Cardiac muscle cell (in vitro differentiated cells and primary cell): ENCODE measurements around the gene PNKD. TPM values are rescaled to one million over a fixed set of nuclear protein-coding genes. Genes with fewer than 3 reads are reported as not detected.

Experiments
- DNase-seq, 2 donors: peaks; one replicate each; pipeline versions ENCODE4 v3.0.0 to v3.0.0-alpha.2; 2010 to 2017; ENCODE audit warnings: low read depth in 1 of 2, low spot score in 1 of 2
- H3K27ac ChIP-seq: fragments of 200-600 bp; sonication (generic); 2 replicates; pipeline ENCODE4 v1.5.1; 2016
- H3K27me3 ChIP-seq: fragments of 200-600 bp; sonication (generic); 2 replicates; pipeline ENCODE4 v1.6.0; 2016; ENCODE audit warnings: control low read depth
- H3K36me3 ChIP-seq: fragments of 200-600 bp; sonication (generic); 2 replicates; pipeline ENCODE4 v1.5.1; 2016; ENCODE audit warnings: control low read depth
- H3K4me1 ChIP-seq: fragments of 200-600 bp; sonication (generic); 2 replicates; pipeline ENCODE4 v1.8.1; 2017; ENCODE audit warnings: low read depth, mild to moderate bottlenecking, mixed run types
- H3K4me3 ChIP-seq: fragments of 200-600 bp; sonication (generic); 2 replicates; pipeline ENCODE4 v1.5.1; 2016; ENCODE audit warnings: mild to moderate bottlenecking
- H3K9me3 ChIP-seq: fragments of 200-600 bp; sonication (generic); 2 replicates; pipeline ENCODE4 v1.5.1; 2017; ENCODE audit warnings: low read depth, mild to moderate bottlenecking, control low read depth
- CTCF ChIP-seq: IDR thresholded peaks from 2 replicates; pipeline ENCODE4 v1.5.1; 2012; ENCODE audit warnings: low read depth, mild to moderate bottlenecking, low read length
- polyA plus RNA-seq: library from polyadenylated mRNA; unstranded; fragments of >200 nt; fragmentation: Nextera tagmentation; extraction: Ambion mirVana; gene quantifications from 2 replicates; pipeline ENCODE4 v1.2.1, GENCODE V29; 2016
- total RNA-seq: library from RNA; depleted of rRNA; stranded (reverse); fragments of >200 nt; gene quantifications from 2 replicates; pipeline ENCODE4 v1.2.3, GENCODE V29; 2016

PNKD gene
- total and polyA plus RNA-seq, 2 experiments from 2014 or later, result 103 to 287 TPM

- H3K27me3 ChIP-seq, result no peaks in the 10 kb centered on the region
- H3K27ac ChIP-seq, result no peak overlapping the region
- no peak for DNase-seq
- TF ChIP-seq CTCF, result no peak
- H3K36me3 ChIP-seq, result peaks cover 32% of the 10 kb centered on the region
- no peak overlapping the region for H3K4me3 ChIP-seq
- H3K9me3 ChIP-seq, result no peaks in the 10 kb centered on the region
- H3K4me1 ChIP-seq, result peaks cover 43% of the 10 kb centered on the region
Measured at GRCh38 chr2:218256612-218257350, 13.5 kb upstream of the PNKD start.

DNA sequence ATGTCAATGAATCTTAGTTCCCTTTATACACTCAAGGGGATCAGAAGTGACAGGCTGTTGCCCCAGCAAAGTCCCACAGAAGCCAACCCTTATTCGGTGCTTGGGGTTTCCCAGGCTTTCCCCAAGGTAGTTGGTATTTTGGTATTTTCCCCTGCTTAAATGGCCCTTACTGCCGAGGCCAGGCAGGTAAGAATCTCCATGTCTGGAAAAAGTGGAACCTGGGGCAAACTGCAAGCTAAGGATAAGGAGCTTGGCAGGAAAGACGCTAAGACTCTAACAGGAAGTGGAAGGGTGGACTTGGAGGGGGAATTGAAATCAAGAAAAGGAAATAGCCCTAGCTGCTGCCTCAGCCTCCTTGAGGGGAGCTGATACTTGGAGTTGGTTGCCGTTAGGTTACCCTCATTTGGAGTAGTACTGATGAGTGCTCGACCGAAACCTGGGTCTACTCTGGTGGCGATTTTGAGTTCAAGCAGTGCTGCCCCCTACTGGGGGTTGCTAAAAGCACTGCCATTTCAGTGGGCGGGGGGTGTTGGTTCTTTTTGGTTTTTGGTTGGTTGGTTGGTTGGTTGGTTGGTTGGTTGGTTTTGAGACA, 12.8 kb upstream of the PNKD start:
- Histone ChIP-seq H3K27ac (no peak overlapping the region), H3K4me1 (peaks cover 43% of the 10 kb centered on the region), H3K27me3 (no peaks in the 10 kb centered on the region), H3K9me3 (no peaks in the 10 kb centered on the region), H3K4me3 (no peak overlapping the region), H3K36me3 (peaks cover 26% of the 10 kb centered on the region)
- peak in 1 of 2 donors; percentile 36 for DNase-seq
- peak; percentile 64 for TF ChIP-seq CTCF

DNA sequence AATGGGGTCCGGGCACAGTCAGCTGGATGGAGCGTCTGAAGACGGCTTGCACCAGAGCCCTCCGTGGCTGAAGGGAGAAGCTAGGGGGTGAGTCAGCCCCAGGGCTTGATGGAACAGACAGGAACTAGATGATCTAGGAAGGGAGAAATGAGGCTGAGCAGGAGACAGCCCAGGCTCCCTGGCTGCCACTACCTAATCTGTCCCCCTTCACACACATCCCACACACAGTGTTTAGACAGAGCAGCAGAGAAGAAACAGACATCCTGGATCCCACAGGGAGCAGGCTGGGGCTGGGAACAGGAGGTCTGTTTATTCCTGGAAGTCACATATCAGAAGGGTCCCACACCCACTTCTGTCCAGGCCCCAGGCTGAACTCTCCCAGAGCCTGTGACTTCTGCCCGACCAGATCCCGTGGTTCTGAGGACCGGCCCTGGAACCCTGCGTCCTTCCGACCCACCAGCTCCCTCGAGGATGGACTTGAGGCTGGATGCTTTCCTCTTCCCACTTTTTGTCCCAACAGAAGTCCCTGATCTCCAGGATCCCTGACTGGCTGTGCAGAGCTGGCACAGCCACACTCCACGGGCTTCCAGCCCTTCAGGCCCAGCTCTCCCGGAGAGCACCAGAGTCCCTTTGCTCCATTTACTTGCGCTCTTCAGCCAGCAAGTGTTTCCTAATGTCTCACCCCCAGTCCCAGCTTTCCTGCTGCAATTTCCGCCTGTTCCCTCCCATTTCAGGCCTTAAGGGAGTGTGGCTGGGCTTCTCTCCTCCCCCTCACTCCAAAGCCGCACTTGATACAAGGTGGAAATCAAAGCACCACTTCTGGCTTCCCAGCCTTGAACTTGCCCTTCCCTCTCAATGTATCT, 11.0 kb upstream of the PNKD start:
- DNase-seq, result peak; percentile 75 to 91
- no peak for TF ChIP-seq CTCF
- Histone ChIP-seq H3K9me3 (no peaks in the 10 kb centered on the region), H3K27ac (peak overlapping the region; percentile 93), H3K4me3 (no peak overlapping the region), H3K27me3 (no peaks in the 10 kb centered on the region), H3K36me3 (peaks cover 16% of the 10 kb centered on the region), H3K4me1 (peaks cover 31% of the 10 kb centered on the region)

- TF ChIP-seq CTCF, result no peak
- H3K4me3 ChIP-seq, result no peak overlapping the region
- H3K4me1 ChIP-seq, result peaks cover 31% of the 10 kb centered on the region
- H3K9me3 ChIP-seq, result no peaks in the 10 kb centered on the region
- DNase-seq, result no peak
- H3K36me3 ChIP-seq, result peaks cover 12% of the 10 kb centered on the region
- H3K27ac ChIP-seq, result peak overlapping the region; percentile 93
- H3K27me3 ChIP-seq, result no peaks in the 10 kb centered on the region
Measured at GRCh38 chr2:218260166-218260565, 10.2 kb upstream of the PNKD start.

DNA sequence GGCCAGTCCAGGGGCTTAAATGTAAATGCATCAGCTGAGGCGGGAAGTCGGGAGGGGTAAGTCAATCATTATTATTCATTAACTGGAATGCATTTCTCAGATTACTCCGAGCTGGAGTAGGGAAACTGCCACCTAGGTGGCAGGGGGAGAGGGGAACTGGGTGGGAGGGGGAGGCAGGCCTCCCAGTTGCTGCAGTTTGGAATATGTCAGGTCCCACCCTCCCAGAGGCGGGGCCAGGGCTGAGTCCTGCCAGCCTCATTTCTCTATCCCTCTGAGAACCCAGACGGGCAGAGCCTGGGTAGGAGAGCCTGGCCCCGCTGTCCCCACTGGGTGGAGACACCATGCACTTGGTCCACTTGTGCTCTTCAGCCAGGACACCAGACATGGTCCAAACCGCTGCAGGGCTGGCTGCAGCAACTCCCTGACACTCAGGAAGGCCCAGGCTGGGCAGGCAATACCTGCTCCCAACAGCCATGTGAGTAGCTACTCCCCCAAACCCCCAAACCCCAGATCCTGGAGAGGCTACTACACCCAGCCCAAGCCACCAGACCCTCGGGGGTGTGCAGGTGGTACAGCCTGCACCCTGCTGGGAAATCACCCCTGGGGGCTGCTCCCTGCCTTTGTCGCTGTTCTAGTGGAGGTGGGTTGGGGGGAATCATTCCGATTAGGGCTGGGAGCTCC, 9.4 kb upstream of the PNKD start, which contains the start of gene GPBAR1:
Gene GPBAR1 (plus strand): TSS at position 274 of the 681 bp plus-strand sequence. CDS start 1,710 bp downstream, outside the sequence.
- DNase-seq, result peak in 1 of 2 donors; percentile 81
- no peak for TF ChIP-seq CTCF
- no peaks in the 10 kb centered on the region for H3K27me3 ChIP-seq
- peaks cover 31% of the 10 kb centered on the region for H3K4me1 ChIP-seq
- H3K36me3 ChIP-seq, result peaks cover 12% of the 10 kb centered on the region
- no peaks in the 10 kb centered on the region for H3K9me3 ChIP-seq
- H3K4me3 ChIP-seq, result no peak within 1 kb of the TSS
- H3K27ac ChIP-seq, result peak within 1 kb of the TSS; percentile 93
